IMR-90 (cell line): Measurements from ENCODE around the gene SOX6. TPM values are rescaled to one million over a fixed set of nuclear protein-coding genes. Genes with fewer than 3 reads are reported as not detected.
A peak's percentile ranks its signal among the peaks of the same experiment; 100 is the strongest.

ENCODE experiments used
- ATAC-seq: fragments of 200-7000 bp; cut with Tn5 transposase; 2 replicates; pipeline ENCODE4 v1.9.1; 2020; ENCODE audit warnings: low read depth, mild to moderate bottlenecking, moderate library complexity
- BruUV-seq: library from RNA; stranded (reverse); fragments of 400-500 nt; replicated peaks from 2 replicates; lab custom pipeline; 2021; lab: Mats Ljungman, UMichigan
- CTCF ChIA-PET: fragments of 300-600 bp; formaldehyde crosslinking; extraction: SDS; loops from one replicate; lab custom pipeline; 2021; ENCODE audit warnings: antibody characterized with exemption; lab: Yijun Ruan, JAX
- POLR2A ChIA-PET: fragments of 300-600 bp; sonication (Branson Sonifier 250); formaldehyde crosslinking; loops from one replicate; lab custom pipeline; 2022; ENCODE audit warnings: antibody characterized with exemption; ENCODE audit not compliant: unreplicated experiment; lab: Charles Lee
- DNase-seq: peaks from one replicate; pipeline ENCODE4 v3.0.0; 2013
- H2AFZ ChIP-seq: replicated peaks from 2 replicates; pipeline ENCODE3; 2013; ENCODE audit warnings: low read length, mild to moderate bottlenecking; ENCODE audit not compliant: poor library complexity
- H2AK5ac ChIP-seq: 2 replicates; pipeline ENCODE4 v1.6.1; 2013; ENCODE audit warnings: low read depth, low read length, inconsistent platforms
- H2AK9ac ChIP-seq: replicated peaks from 2 replicates; pipeline ENCODE3; 2013; ENCODE audit warnings: mild to moderate bottlenecking, low read depth, low read length, moderate library complexity; ENCODE audit not compliant: poor library complexity
- H2BK120ac ChIP-seq: 2 replicates; pipeline ENCODE4 v1.6.1; 2013; ENCODE audit warnings: low read depth, low read length, inconsistent platforms
- H2BK15ac ChIP-seq: 3 replicates; pipeline ENCODE4 v1.6.1; 2013; ENCODE audit warnings: low read depth, low read length, inconsistent platforms
- H2BK20ac ChIP-seq: 2 replicates; pipeline ENCODE4 v1.6.1; 2013; ENCODE audit warnings: low read depth, mild to moderate bottlenecking, inconsistent platforms, low read length, moderate library complexity
- H2BK5ac ChIP-seq: 2 replicates; pipeline ENCODE4 v1.6.1; 2013; ENCODE audit warnings: mild to moderate bottlenecking, low read depth, low read length, inconsistent platforms; ENCODE audit not compliant: poor library complexity, severe bottlenecking
- H3K14ac ChIP-seq: replicated peaks from 2 replicates; pipeline ENCODE4 v1.6.1; 2013; ENCODE audit warnings: low read depth, low read length, inconsistent platforms
- H3K18ac ChIP-seq: 2 replicates; pipeline ENCODE4 v1.6.1; 2013; ENCODE audit warnings: low read depth, low read length, control low read depth
- H3K23ac ChIP-seq: 2 replicates; pipeline ENCODE4 v1.6.1; 2013; ENCODE audit warnings: low read depth, low read length, inconsistent platforms
- H3K27ac ChIP-seq: 2 replicates; pipeline ENCODE4 v1.5.1; 2013; ENCODE audit warnings: mild to moderate bottlenecking, control low read depth, low read length; ENCODE audit not compliant: insufficient read depth
- H3K27me3 ChIP-seq: 2 replicates; pipeline ENCODE4 v1.6.1; 2013; ENCODE audit warnings: low read length; ENCODE audit not compliant: control insufficient read depth, insufficient read depth
- H3K36me3 ChIP-seq: 2 replicates; pipeline ENCODE4 v1.6.1; 2013; ENCODE audit warnings: low read length, mixed read lengths; ENCODE audit not compliant: control insufficient read depth, insufficient read depth
- H3K4ac ChIP-seq: 2 replicates; pipeline ENCODE4 v1.6.1; 2013; ENCODE audit warnings: low read depth, low read length, inconsistent platforms
- H3K4me1 ChIP-seq: 2 replicates; pipeline ENCODE4 v1.6.1; 2013; ENCODE audit warnings: low read length, mixed read lengths; ENCODE audit not compliant: control insufficient read depth, insufficient read depth
- H3K4me2 ChIP-seq: 2 replicates; pipeline ENCODE4 v1.6.1; 2013; ENCODE audit warnings: low read depth, mild to moderate bottlenecking, control low read depth, low read length, moderate library complexity
- H3K4me3 ChIP-seq: 2 replicates; pipeline ENCODE4 v1.5.1; 2013; ENCODE audit warnings: low read depth, mild to moderate bottlenecking, control low read depth, low read length, moderate library complexity; ENCODE audit not compliant: insufficient read depth
- H3K56ac ChIP-seq: 2 replicates; pipeline ENCODE4 v1.6.1; 2013; ENCODE audit warnings: low read length, inconsistent platforms; ENCODE audit not compliant: insufficient read depth; ENCODE audit errors: extremely low read depth
- H3K79me1 ChIP-seq, 2 experiments: 2 replicates each; pipeline ENCODE4 v1.6.1; 2013; ENCODE audit warnings: low read length in 2 of 2, inconsistent platforms in 1 of 2, low read depth in 1 of 2
- H3K9ac ChIP-seq: 2 replicates; pipeline ENCODE4 v1.6.1; 2013; ENCODE audit warnings: low read depth, low read length, control low read depth
- H3K9me1 ChIP-seq: 2 replicates; pipeline ENCODE4 v1.6.1; 2013; ENCODE audit warnings: low read length, inconsistent platforms; ENCODE audit not compliant: insufficient read depth
- H3K9me3 ChIP-seq: 2 replicates; pipeline ENCODE4 v1.6.1; 2013; ENCODE audit warnings: low read length; ENCODE audit not compliant: control insufficient read depth, insufficient read depth
- H4K20me1 ChIP-seq: 2 replicates; pipeline ENCODE4 v1.6.1; 2013; ENCODE audit warnings: low read length, inconsistent platforms; ENCODE audit not compliant: insufficient read depth
- H4K5ac ChIP-seq: 2 replicates; pipeline ENCODE4 v1.6.1; 2013; ENCODE audit warnings: mild to moderate bottlenecking, low read depth, low read length, control low read depth
- H4K8ac ChIP-seq, 2 experiments: 2 replicates each; pipeline ENCODE4 v1.6.1; 2013; ENCODE audit warnings: low read depth in 2 of 2, low read length in 2 of 2, control low read depth in 1 of 2, inconsistent platforms in 1 of 2
- H4K91ac ChIP-seq: 2 replicates; pipeline ENCODE4 v1.6.1; 2013; ENCODE audit warnings: low read depth, low read length, inconsistent platforms; ENCODE audit not compliant: insufficient read depth
- BHLHE40 ChIP-seq: fragments of 150-350 bp; IDR thresholded peaks from 2 replicates; pipeline ENCODE4 v1.6.1; 2016; ENCODE audit warnings: mild to moderate bottlenecking, low read depth, low read length
- CTCF ChIP-seq: conservative IDR thresholded peaks from 2 replicates; pipeline ENCODE4 v1.5.1; 2012; ENCODE audit warnings: mild to moderate bottlenecking, low read depth, low read length, improper control_type of control experiment
- ELK1 ChIP-seq: fragments of 150-350 bp; IDR thresholded peaks from 2 replicates; pipeline ENCODE4 v1.6.1; 2016; ENCODE audit warnings: low read depth, mild to moderate bottlenecking, low read length, moderate library complexity, borderline replicate concordance
- MAFK ChIP-seq: IDR thresholded peaks from 2 replicates; pipeline ENCODE4 v1.6.1; 2012; ENCODE audit warnings: low read depth, low read length, improper control_type of control experiment
- NFE2L2 ChIP-seq: fragments of 150-350 bp; IDR thresholded peaks from 2 replicates; pipeline ENCODE4 v1.6.1; 2016; ENCODE audit warnings: low read depth, mild to moderate bottlenecking, low read length
- RAD21 ChIP-seq: IDR thresholded peaks from 2 replicates; pipeline ENCODE4 v1.6.1; 2012; ENCODE audit warnings: low read length, improper control_type of control experiment
- RCOR1 ChIP-seq: IDR thresholded peaks from 2 replicates; pipeline ENCODE4 v1.6.1; 2012; ENCODE audit warnings: mild to moderate bottlenecking, low read length, improper control_type of control experiment; ENCODE audit not compliant: insufficient replicate concordance
- RFX5 ChIP-seq: IDR thresholded peaks from 2 replicates; pipeline ENCODE4 v1.8.0; 2012; ENCODE audit warnings: low read depth, mild to moderate bottlenecking, low read length, moderate library complexity
- SMC3 ChIP-seq: fragments of 150-350 bp; IDR thresholded peaks from 2 replicates; pipeline ENCODE4 v1.6.1; 2016; ENCODE audit warnings: low read depth, mild to moderate bottlenecking, antibody characterized with exemption, low read length, moderate library complexity
- WGBS, 2 experiments: methylation state at CpG; one replicate each; pipeline versions ENCODE4 v1.1.5 to v1.1.7; 2013; ENCODE audit warnings: missing lambda C conversion rate in 2 of 2; ENCODE audit not compliant: insufficient read length in 1 of 2; ENCODE audit errors: extremely low coverage in 2 of 2; 5-methylcytosine and 5-hydroxymethylcytosine counted together
- dilution Hi-C: fragments of 300-500 bp; cut with HindIII; formaldehyde crosslinking; loops from one replicate; pipeline ENCODE4 v1.14.3; 2018; ENCODE audit warnings: low sequenced_read_pairs; ENCODE audit not compliant: unreplicated experiment
- in situ Hi-C: fragments of 300-500 bp; cut with MboI; formaldehyde crosslinking; loops from 3 replicates; pipeline ENCODE4 v1.14.3; 2019; ENCODE audit warnings: low sequenced_read_pairs, inconsistent platforms, mixed read lengths
- intact Hi-C: fragments of 100-400 bp; cut with micrococcal nuclease; formaldehyde crosslinking; loops from 2 replicates; pipeline ENCODE4 v1.10.0; 2022
- polyA plus RNA-seq, 3 experiments: library from polyadenylated mRNA; depleted of rRNA; stranded (reverse); fragments of >200 nt; gene quantifications; 2 replicates each; pipeline ENCODE4 v1.2.3, GENCODE V29; 2012; ENCODE audit warnings: low replicate concordance in 1 of 3
- total RNA-seq: library from RNA; depleted of rRNA; stranded (reverse); fragments of >200 nt; gene quantifications from 2 replicates; pipeline ENCODE4 v1.2.3, GENCODE V29; 2012

Gene SOX6
- total and polyA plus RNA-seq, 2 of the 4 experiments (the other 2 are of a cell fraction): 1.7 to 7.7 TPM

GRCh38 chr11:16204261-16204660, 152.1 kb downstream of the SOX6 start:
- no peak overlapping the region for H4K91ac ChIP-seq
- no peaks in the 10 kb centered on the region for H3K9me3 ChIP-seq
- POLR2A ChIA-PET: no interaction called here
- no peak overlapping the region; the same call in 1 of the 2 replicates for H3K14ac ChIP-seq
- H3K79me1 ChIP-seq: no peaks in the 10 kb centered on the region
- H3K4me1 ChIP-seq: peaks cover 1% of the 10 kb centered on the region; the same call in 1 of the 2 replicates
- H2AK9ac ChIP-seq: no peak overlapping the region
- peak; percentile 86 for ATAC-seq
- H2BK15ac ChIP-seq: no peak overlapping the region
- dilution Hi-C loops (no loop called here), in situ Hi-C loops (no loop called here), intact Hi-C loops (no loop called here)
- peak overlapping the region; percentile 42; the same call in 1 of the 2 replicates for H3K4me2 ChIP-seq
- no peak overlapping the region for H2BK20ac ChIP-seq
- peak; percentile 17 for DNase-seq
- no peak overlapping the region for H2BK120ac ChIP-seq
- no peak overlapping the region for H2AFZ ChIP-seq
- H3K27me3 ChIP-seq: no peaks in the 10 kb centered on the region
- CTCF ChIA-PET: interaction anchor here (0.6 kb wide), 1 partner anchor 38 kb away, joined by 3 read pairs; no protein-coding TSS in a partner anchor
- H3K56ac ChIP-seq: no peak overlapping the region
- no peak overlapping the region for H3K27ac ChIP-seq
- no peaks in the 10 kb centered on the region for H3K9me1 ChIP-seq
- H3K4ac ChIP-seq: no peak overlapping the region
- H4K5ac ChIP-seq: no peak overlapping the region
- no CpG with 5 or more reads among the region's 3 CpGs for WGBS, 2 experiments
- no peaks in the 10 kb centered on the region for H4K20me1 ChIP-seq
- BruUV-seq: no TSS peak
- no peak overlapping the region for H2AK5ac ChIP-seq
- H4K8ac ChIP-seq: no peak overlapping the region
- H3K36me3 ChIP-seq: no peaks in the 10 kb centered on the region
- H3K23ac ChIP-seq: no peak overlapping the region
- H2BK5ac ChIP-seq: no peak overlapping the region
- no peak overlapping the region for H3K18ac ChIP-seq
- H3K9ac ChIP-seq: no peak overlapping the region
- TF ChIP-seq CTCF (no peak), BHLHE40 (no peak), MAFK (no peak), RFX5 (no peak), ELK1 (no peak), RCOR1 (no peak), NFE2L2 (no peak), RAD21 (no peak), SMC3 (no peak)
- no peak overlapping the region for H3K4me3 ChIP-seq
